Measurements from ENCODE around the gene DAP3.

- no peak for TF ChIP-seq CTCF (conservative IDR thresholded peaks at IDR 0.05; ENCODE audit: low read length)
- no peak for TF ChIP-seq EZH2phosphoT487 (IDR thresholded peaks at IDR 0.05; ENCODE audit: borderline replicate concordance)
Measured at GRCh38 chr1:155697046-155697445, 8.2 kb downstream of the DAP3 start.

Measured in Loucy (cell line).